ENCODE results near the gene SQSTM1. TPM values are rescaled to one million over a fixed set of nuclear protein-coding genes. Genes with fewer than 3 reads are reported as not detected.

SQSTM1 gene
- total RNA-seq, 1 donor from 2014 or later: 437 TPM

GRCh38 chr5:179792612-179793467, 27.9 kb upstream of the SQSTM1 start:
- DNase-seq (peak; percentile 66), ATAC-seq (ENCODE audit: poor library complexity) (peak; percentile 0)
- intact Hi-C loops (cut with DNase I): loop anchor here (10.0 kb wide), 1 partner anchor 118 kb away; no protein-coding TSS in a partner anchor

- ATAC-seq (ENCODE audit: poor library complexity): peak; percentile 66
- intact Hi-C loops (cut with DNase I): loop anchor here (10.0 kb wide), 1 partner anchor 119 kb away; no protein-coding TSS in a partner anchor
- peak; percentile 93 for DNase-seq
Observed at GRCh38 chr5:179793468-179794139, 27.1 kb upstream of the SQSTM1 start, which contains the start of gene LTC4S. TSS of gene LTC4S (plus strand) at chr5:179793986. CDS start at chr5:179794081, 95 bp downstream.

GRCh38 chr5:179794171-179794570, 26.5 kb upstream of the SQSTM1 start:
- DNase-seq (no peak), ATAC-seq (ENCODE audit: poor library complexity) (no peak)
- intact Hi-C loops (cut with DNase I): loop anchor here (10.0 kb wide), 1 partner anchor 119 kb away; no protein-coding TSS in a partner anchor

- no peak for DNase-seq
- no peak for ATAC-seq (ENCODE audit: poor library complexity)
- intact Hi-C loops (cut with DNase I): loop anchor here (10.0 kb wide), 1 partner anchor 120 kb away; no protein-coding TSS in a partner anchor
Observed at GRCh38 chr5:179794575-179794974, 26.1 kb upstream of the SQSTM1 start.

GRCh38 chr5:179795049-179795862, 25.4 kb upstream of the SQSTM1 start:
- DNase-seq: no peak
- intact Hi-C loops (cut with DNase I): loop anchor here (10.0 kb wide), 1 partner anchor 120 kb away; no protein-coding TSS in a partner anchor
- ATAC-seq (ENCODE audit: poor library complexity): peak; percentile 4

- intact Hi-C loops (cut with DNase I): loop anchor here (10.0 kb wide), 1 partner anchor 121 kb away; no protein-coding TSS in a partner anchor
- ATAC-seq (ENCODE audit: poor library complexity): peak; percentile 81
- peak; percentile 89 for DNase-seq
Observed at GRCh38 chr5:179795863-179796833, 24.6 kb upstream of the SQSTM1 start.

- DNase-seq (no peak), ATAC-seq (ENCODE audit: poor library complexity) (no peak)
- intact Hi-C loops (cut with DNase I): loop anchor here (10.0 kb wide), 1 partner anchor 122 kb away; no protein-coding TSS in a partner anchor
Observed at GRCh38 chr5:179796877-179797608, 23.7 kb upstream of the SQSTM1 start.

- no peak for ATAC-seq (ENCODE audit: poor library complexity)
- intact Hi-C loops (cut with DNase I): loop anchor here (10.0 kb wide), 1 partner anchor 123 kb away; no protein-coding TSS in a partner anchor
- DNase-seq: no peak
Observed at GRCh38 chr5:179797741-179798140, 23.0 kb upstream of the SQSTM1 start.

GRCh38 chr5:179798144-179798770, 22.4 kb upstream of the SQSTM1 start:
- ATAC-seq (ENCODE audit: poor library complexity) (no peak), DNase-seq (no peak)
- intact Hi-C loops (cut with DNase I): loop anchor here (10.0 kb wide), 1 partner anchor 123 kb away; no protein-coding TSS in a partner anchor

- DNase-seq: no peak
- intact Hi-C loops (cut with DNase I): loop anchor here (10.0 kb wide), 1 partner anchor 124 kb away; no protein-coding TSS in a partner anchor
- no peak for ATAC-seq (ENCODE audit: poor library complexity)
Observed at GRCh38 chr5:179798771-179799643, 21.7 kb upstream of the SQSTM1 start.

GRCh38 chr5:179799644-179799973, 21.1 kb upstream of the SQSTM1 start:
- ATAC-seq (ENCODE audit: poor library complexity) (no peak), DNase-seq (no peak)
- intact Hi-C loops (cut with DNase I): loop anchor here (10.0 kb wide), 1 partner anchor 125 kb away; no protein-coding TSS in a partner anchor

- DNase-seq (no peak), ATAC-seq (ENCODE audit: poor library complexity) (no peak)
- intact Hi-C loops (cut with DNase I): loop anchor here (10.0 kb wide), 1 partner anchor 105 kb away; the partner anchor contains the start of gene TBC1D9B
Observed at GRCh38 chr5:179800071-179800695, 20.5 kb upstream of the SQSTM1 start.

- intact Hi-C loops (cut with DNase I): loop anchor here (10.0 kb wide), 1 partner anchor 104 kb away; the partner anchor contains the start of gene TBC1D9B
- ATAC-seq (ENCODE audit: poor library complexity) (no peak), DNase-seq (no peak)
Observed at GRCh38 chr5:179800696-179801201, 20.0 kb upstream of the SQSTM1 start.

All from Right ventricle myocardium superior (tissue), 1 donor.